ENCODE results near the gene IL20RB. TPM values are rescaled to one million over a fixed set of nuclear protein-coding genes. Genes with fewer than 3 reads are reported as not detected.

Gene IL20RB
- total RNA-seq, 4 donors from 2014 or later: 218 to 274 (median 257) TPM

DNA sequence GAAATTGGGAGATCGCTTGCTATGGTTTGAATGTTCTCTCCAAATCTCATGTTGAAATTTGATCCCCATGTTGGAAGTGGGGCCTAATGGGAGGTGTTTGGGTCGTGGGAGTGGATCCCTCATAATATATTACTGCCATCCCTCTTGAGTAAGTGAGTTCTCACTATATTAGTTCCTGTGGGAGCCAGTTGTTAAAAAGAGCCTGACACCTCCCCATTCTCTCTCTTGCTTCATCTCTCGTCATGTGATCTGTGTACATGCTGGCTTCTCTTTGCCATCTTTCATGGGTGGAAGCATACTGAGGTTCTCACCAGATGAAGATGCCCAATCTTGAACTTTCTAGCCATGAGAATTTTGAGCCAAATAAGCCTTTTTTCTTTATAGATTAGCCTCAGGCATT lies 43.0 kb upstream of the IL20RB start:
- Histone ChIP-seq H3K27me3 (no peaks in the 10 kb centered on the region), H3K9me3 (peaks cover 5% of the 10 kb centered on the region), H3K27ac (no peak overlapping the region), H3K36me3 (no peaks in the 10 kb centered on the region), H3K4me1 (peaks cover 26% of the 10 kb centered on the region), H3K4me3 (no peak overlapping the region)
- DNase-seq (ENCODE audit: low spot score in 2 of 2): no peak
- no peak for TF ChIP-seq POLR2AphosphoS5 (IDR thresholded peaks at IDR 0.05)
- no peak for TF ChIP-seq EP300 (IDR thresholded peaks at IDR 0.05)
- TF ChIP-seq POLR2A (IDR thresholded peaks at IDR 0.05): no peak
- TF ChIP-seq, protein P1, sequence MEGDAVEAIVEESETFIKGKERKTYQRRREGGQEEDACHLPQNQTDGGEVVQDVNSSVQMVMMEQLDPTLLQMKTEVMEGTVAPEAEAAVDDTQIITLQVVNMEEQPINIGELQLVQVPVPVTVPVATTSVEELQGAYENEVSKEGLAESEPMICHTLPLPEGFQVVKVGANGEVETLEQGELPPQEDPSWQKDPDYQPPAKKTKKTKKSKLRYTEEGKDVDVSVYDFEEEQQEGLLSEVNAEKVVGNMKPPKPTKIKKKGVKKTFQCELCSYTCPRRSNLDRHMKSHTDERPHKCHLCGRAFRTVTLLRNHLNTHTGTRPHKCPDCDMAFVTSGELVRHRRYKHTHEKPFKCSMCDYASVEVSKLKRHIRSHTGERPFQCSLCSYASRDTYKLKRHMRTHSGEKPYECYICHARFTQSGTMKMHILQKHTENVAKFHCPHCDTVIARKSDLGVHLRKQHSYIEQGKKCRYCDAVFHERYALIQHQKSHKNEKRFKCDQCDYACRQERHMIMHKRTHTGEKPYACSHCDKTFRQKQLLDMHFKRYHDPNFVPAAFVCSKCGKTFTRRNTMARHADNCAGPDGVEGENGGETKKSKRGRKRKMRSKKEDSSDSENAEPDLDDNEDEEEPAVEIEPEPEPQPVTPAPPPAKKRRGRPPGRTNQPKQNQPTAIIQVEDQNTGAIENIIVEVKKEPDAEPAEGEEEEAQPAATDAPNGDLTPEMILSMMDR (IDR thresholded peaks at IDR 0.05): no peak
- WGBS: 91% methylated on average over 3 of the region's 3 CpGs

DNA sequence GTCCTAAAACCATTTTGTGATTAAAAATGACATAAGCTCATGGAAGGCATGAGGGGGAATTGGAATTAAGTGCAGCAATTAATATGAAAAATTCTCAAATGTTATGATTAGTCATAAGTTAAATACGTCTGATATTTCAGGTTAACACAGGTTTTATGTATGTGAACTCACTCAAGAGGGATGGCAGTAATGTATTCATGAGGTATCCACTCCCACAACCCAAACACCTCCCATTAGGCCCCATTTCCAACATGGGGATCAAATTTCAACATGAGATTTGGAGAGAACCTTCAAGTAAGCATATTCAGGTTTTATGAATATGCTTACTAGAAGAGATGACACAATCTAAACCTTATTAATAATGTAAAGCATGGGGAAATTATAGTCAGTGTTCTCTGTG lies 41.6 kb upstream of the IL20RB start:
- no peak for DNase-seq (ENCODE audit: low spot score in 2 of 2)
- Histone ChIP-seq H3K27ac (no peak overlapping the region), H3K4me1 (peaks cover 27% of the 10 kb centered on the region), H3K27me3 (no peaks in the 10 kb centered on the region), H3K36me3 (no peaks in the 10 kb centered on the region), H3K4me3 (no peak overlapping the region), H3K9me3 (peaks cover 5% of the 10 kb centered on the region)
- TF ChIP-seq EP300 (IDR thresholded peaks at IDR 0.05) (no peak), POLR2AphosphoS5 (IDR thresholded peaks at IDR 0.05) (no peak), POLR2A (IDR thresholded peaks at IDR 0.05) (no peak)
- TF ChIP-seq, protein P1 (IDR thresholded peaks at IDR 0.05): no peak
- 84% methylated on average over 1 of the region's 1 CpG for WGBS

DNA sequence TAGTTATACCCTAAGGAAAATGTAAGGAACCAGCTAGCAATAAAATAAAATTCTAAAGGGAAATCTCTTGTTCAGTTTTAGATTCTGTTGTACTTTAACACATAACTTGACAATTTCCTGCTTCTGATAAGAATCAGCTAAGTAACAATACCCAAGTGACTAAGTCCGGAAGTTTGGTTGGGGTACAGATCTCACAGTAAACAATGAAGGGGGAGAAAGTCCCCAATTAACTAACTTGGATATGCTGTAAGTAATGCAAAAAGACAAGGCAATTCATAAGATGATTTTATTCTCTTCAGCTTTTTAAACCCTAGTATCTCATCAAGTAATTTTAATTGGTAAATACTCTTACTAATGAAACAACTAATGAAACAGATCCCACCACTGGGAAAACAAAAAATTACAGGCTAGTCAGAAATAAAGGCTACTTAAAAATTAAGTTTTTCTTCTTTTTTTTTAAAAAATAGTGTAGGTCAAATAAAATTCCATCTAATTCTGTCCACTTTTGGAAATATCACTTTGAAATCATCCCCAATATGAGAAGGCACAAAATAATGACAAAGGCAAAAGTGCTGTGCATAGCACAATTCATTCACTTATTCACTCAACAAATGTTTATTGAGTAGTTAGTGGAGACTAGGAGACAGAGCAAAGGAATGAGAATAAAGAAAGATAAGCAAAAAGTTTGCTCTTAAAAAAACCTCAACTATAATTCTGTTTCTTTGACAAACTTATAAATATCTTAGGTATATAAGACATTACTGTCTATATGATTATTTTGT lies 37.8 kb upstream of the IL20RB start:
- DNase-seq (ENCODE audit: low spot score in 2 of 2): no peak
- WGBS: 48% methylated on average over 1 of the region's 1 CpG

DNA sequence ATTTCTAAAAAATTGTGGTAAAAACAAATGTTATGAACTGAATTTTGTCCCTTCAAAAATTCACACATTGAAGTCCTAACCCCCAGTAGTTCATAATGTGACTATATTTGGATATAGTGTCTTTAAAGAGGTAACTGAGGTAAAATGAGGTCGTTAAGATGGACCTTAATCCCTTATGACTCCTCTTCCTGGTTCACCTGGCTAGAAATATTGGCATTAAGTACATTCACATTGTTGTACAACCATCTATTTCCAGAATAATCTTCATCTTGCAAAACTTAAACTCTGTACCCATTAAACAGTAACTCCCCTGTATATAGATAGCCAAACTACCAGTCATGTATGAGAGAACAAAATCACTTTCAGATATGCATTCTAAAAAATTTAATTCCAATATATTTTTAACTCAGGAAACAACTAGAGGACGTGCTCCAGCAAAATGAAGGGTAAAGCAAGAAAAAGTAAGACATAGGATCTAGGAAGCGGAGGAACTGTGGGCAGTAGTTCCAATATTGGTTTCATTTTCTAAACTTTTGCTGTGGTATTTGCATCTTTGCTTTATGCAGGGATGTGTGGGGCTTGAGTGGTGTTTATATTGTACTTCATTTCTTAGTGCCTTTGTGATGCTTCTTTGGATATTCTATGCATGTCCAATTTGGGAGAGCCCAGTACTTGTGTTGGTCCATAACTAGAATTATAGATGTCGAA lies 36.7 kb upstream of the IL20RB start:
- no peaks in the 10 kb centered on the region for H3K27me3 ChIP-seq
- H3K4me1 ChIP-seq: peaks cover 27% of the 10 kb centered on the region
- TF ChIP-seq EP300 (IDR thresholded peaks at IDR 0.05) (no peak), POLR2AphosphoS5 (IDR thresholded peaks at IDR 0.05) (no peak), POLR2A (IDR thresholded peaks at IDR 0.05) (no peak)
- TF ChIP-seq, protein P1 (IDR thresholded peaks at IDR 0.05): no peak
- no peaks in the 10 kb centered on the region for H3K36me3 ChIP-seq
- 93% methylated on average over 4 of the region's 4 CpGs for WGBS
- H3K27ac ChIP-seq: no peak overlapping the region
- no peak overlapping the region for H3K4me3 ChIP-seq
- no peaks in the 10 kb centered on the region for H3K9me3 ChIP-seq
- DNase-seq (ENCODE audit: low spot score in 2 of 2): no peak

More for the DNA sequence above, 37.8 kb upstream of the IL20RB start:
- H3K27me3 ChIP-seq: no peaks in the 10 kb centered on the region
- H3K4me1 ChIP-seq: peaks cover 27% of the 10 kb centered on the region
- H3K4me3 ChIP-seq: no peak overlapping the region
- H3K36me3 ChIP-seq: no peaks in the 10 kb centered on the region
- no peak for TF ChIP-seq EP300 (IDR thresholded peaks at IDR 0.05)
- no peak for TF ChIP-seq POLR2A (IDR thresholded peaks at IDR 0.05)
- no peak for TF ChIP-seq POLR2AphosphoS5 (IDR thresholded peaks at IDR 0.05)
- TF ChIP-seq, protein P1 (IDR thresholded peaks at IDR 0.05): no peak
- no peak overlapping the region for H3K27ac ChIP-seq
- no peaks in the 10 kb centered on the region for H3K9me3 ChIP-seq
